ENCODE results near the gene KRT20. TPM values are rescaled to one million over a fixed set of nuclear protein-coding genes. Genes with fewer than 3 reads are reported as not detected.

KRT20 gene
- total RNA-seq, 1 donor from 2014 or later: 13.0 TPM

DNA sequence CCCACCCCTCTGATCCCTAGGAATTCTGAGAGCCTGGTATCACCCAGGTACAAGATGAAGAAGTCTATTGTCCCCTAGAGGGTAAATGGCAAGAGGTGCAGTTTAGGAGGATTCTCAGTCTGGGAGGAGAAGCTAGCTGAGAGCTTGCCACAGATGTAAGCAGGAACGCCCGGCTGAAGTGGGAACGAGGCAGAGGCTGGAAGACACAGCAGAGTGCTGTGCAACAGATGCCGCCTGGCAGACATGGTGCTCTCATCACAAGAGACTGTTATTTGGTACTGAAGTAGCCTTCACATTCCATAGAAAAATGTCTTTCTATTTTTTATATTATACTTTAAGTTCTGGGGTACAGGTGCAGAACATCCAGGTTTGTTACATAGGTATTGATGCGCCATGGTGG is 20.3 kb upstream of the KRT20 start:
- H3K27ac Mint-ChIP-seq: no peak overlapping the region
- peaks cover 4% of the 10 kb centered on the region for H3K9me3 Mint-ChIP-seq
- DNase-seq (ENCODE audit: extremely low spot score, unreplicated experiment): no peak
- peaks cover 4% of the 10 kb centered on the region for H3K36me3 Mint-ChIP-seq
- no peak overlapping the region for H3K4me3 Mint-ChIP-seq
- H3K4me1 Mint-ChIP-seq (ENCODE audit: unreplicated experiment): peaks cover 33% of the 10 kb centered on the region
- H3K27me3 Mint-ChIP-seq: peaks cover 3% of the 10 kb centered on the region
- TF ChIP-seq, protein P1, sequence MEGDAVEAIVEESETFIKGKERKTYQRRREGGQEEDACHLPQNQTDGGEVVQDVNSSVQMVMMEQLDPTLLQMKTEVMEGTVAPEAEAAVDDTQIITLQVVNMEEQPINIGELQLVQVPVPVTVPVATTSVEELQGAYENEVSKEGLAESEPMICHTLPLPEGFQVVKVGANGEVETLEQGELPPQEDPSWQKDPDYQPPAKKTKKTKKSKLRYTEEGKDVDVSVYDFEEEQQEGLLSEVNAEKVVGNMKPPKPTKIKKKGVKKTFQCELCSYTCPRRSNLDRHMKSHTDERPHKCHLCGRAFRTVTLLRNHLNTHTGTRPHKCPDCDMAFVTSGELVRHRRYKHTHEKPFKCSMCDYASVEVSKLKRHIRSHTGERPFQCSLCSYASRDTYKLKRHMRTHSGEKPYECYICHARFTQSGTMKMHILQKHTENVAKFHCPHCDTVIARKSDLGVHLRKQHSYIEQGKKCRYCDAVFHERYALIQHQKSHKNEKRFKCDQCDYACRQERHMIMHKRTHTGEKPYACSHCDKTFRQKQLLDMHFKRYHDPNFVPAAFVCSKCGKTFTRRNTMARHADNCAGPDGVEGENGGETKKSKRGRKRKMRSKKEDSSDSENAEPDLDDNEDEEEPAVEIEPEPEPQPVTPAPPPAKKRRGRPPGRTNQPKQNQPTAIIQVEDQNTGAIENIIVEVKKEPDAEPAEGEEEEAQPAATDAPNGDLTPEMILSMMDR (conservative IDR thresholded peaks at IDR 0.05): no peak

DNA sequence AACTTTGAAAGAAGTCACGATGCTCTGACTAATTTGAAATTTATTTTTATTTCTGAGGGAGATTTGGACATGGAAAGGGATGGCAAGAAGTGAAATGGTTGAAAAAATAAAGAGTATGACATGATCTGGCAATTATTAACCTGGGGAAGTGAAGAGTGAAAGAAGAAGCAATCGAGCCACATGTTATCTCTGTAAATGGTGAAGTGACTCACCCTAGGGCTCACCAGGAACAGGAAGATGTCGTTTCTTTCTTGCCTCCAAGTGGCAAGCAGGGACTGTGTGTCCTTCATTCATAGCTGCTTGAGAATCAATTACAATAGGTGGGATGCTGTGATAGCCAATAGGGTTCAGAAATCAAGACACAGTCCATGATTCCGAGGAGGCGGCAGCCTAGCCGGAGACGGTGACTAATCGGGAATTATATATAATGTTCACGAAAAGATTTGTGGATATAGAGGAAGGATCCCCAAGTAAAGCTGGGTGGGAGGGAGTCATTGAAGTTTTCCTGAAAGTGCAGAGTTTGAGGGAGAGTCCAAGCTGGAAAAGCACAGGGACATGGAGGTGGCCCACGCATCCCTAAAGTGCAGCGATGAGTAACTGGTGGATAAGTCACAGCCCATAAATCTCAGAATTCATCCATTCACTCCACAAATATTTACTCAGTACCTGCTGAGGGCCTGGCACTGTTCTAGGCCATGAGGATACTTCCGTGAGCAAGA is 18.2 kb upstream of the KRT20 start:
- Mint-ChIP-seq H3K27me3 (peaks cover 3% of the 10 kb centered on the region), H3K36me3 (peaks cover 4% of the 10 kb centered on the region), H3K9me3 (peaks cover 4% of the 10 kb centered on the region), H3K27ac (peak overlapping the region; percentile 70), H3K4me1 (ENCODE audit: unreplicated experiment) (peaks cover 18% of the 10 kb centered on the region), H3K4me3 (peak overlapping the region; percentile 1)
- DNase-seq (ENCODE audit: extremely low spot score, unreplicated experiment): no peak
- TF ChIP-seq, protein P1 (conservative IDR thresholded peaks at IDR 0.05): no peak

DNA sequence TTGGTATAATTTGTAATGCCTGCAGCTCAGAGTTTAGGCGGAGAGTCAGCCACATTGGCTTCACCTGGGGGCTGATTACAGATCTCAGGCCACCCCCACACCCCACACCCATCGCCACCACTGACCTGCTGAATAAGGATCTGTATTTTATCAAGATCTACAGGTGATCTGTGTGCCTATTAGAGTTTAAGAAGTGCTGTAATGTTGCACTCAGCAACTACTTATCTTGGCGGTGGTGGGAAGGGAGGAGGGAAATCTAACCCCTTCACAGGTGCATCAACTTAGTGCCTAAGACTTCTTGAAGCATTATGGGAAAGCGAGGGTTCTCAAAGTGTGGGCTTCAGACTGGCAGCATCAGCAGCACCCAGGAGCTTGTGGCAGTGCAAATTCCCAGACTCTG is 17.5 kb upstream of the KRT20 start:
- Mint-ChIP-seq H3K36me3 (peaks cover 4% of the 10 kb centered on the region), H3K27ac (peak overlapping the region; percentile 70), H3K4me3 (no peak overlapping the region), H3K9me3 (peaks cover 4% of the 10 kb centered on the region), H3K4me1 (ENCODE audit: unreplicated experiment) (peaks cover 18% of the 10 kb centered on the region), H3K27me3 (peaks cover 3% of the 10 kb centered on the region)
- no peak for DNase-seq (ENCODE audit: extremely low spot score, unreplicated experiment)
- TF ChIP-seq, protein P1 (conservative IDR thresholded peaks at IDR 0.05): no peak

DNA sequence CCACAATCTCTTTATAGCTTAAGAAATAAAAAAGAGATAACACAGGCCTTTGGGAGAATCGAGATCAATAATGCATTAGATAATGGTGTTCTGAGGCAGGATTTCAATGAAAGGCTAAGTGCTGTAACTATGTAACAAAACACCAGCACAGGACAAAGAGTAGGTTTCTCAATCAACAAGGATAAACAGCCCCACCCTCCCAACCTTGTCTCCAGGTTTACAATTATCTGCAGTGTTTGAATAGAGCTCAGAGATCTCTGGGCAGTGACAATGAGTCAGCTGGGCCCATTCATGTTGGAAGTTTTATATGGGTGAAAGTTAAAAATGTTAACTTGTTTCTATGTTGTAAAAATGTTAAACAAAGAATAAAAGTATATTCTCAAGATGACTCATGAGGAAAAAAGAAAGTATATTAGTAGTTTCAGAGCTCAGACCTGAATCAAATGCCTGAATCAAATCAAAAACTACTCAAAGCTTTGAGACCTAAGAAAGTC is 17.0 kb upstream of the KRT20 start:
- H3K36me3 Mint-ChIP-seq: peaks cover 4% of the 10 kb centered on the region
- H3K27me3 Mint-ChIP-seq: peaks cover 3% of the 10 kb centered on the region
- H3K9me3 Mint-ChIP-seq: peaks cover 7% of the 10 kb centered on the region
- peak overlapping the region; percentile 70 for H3K27ac Mint-ChIP-seq
- no peak for DNase-seq (ENCODE audit: extremely low spot score, unreplicated experiment)
- peak overlapping the region; percentile 29 for H3K4me3 Mint-ChIP-seq
- TF ChIP-seq, protein P1 (conservative IDR thresholded peaks at IDR 0.05): no peak
- H3K4me1 Mint-ChIP-seq (ENCODE audit: unreplicated experiment): peaks cover 18% of the 10 kb centered on the region

DNA sequence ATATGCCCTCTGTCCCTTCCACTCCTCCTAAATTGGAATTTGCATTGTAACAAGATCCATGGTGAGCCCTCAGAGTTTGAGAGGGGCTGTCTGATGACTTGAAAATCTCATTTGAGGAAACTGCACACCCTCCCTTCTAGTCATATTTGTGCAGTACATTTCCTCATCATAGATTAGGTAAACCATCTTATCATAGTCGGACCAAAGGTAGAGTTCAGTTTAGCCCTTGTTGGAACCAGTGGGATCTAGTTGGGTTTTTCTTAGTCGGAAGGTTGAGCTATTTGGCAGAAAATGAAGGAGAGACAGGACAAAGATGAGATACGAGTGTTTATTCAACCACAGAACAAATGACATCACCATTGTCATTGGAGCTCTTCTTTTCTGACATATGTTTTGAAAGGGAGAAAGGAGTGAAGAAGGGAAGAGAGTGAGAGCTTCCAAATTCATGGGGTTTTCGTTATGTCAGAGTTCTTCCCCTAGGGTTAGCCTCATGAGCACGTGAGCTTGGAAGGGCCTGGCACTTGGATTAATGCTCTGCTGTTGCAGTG is 15.8 kb upstream of the KRT20 start:
- peaks cover 9% of the 10 kb centered on the region for H3K9me3 Mint-ChIP-seq
- H3K27ac Mint-ChIP-seq: peak overlapping the region; percentile 70
- TF ChIP-seq, protein P1 (conservative IDR thresholded peaks at IDR 0.05): no peak
- H3K27me3 Mint-ChIP-seq: peaks cover 3% of the 10 kb centered on the region
- H3K36me3 Mint-ChIP-seq: peaks cover 4% of the 10 kb centered on the region
- H3K4me3 Mint-ChIP-seq: no peak overlapping the region
- DNase-seq (ENCODE audit: extremely low spot score, unreplicated experiment): no peak
- peaks cover 18% of the 10 kb centered on the region for H3K4me1 Mint-ChIP-seq (ENCODE audit: unreplicated experiment)
